ENCODE measurements around the gene TP73.

The TP73 gene

GRCh38 chr1:3783651-3784474 is 131.5 kb downstream of the TP73 start:
- no peak for DNase-seq (ENCODE audit: low spot score)

DNA sequence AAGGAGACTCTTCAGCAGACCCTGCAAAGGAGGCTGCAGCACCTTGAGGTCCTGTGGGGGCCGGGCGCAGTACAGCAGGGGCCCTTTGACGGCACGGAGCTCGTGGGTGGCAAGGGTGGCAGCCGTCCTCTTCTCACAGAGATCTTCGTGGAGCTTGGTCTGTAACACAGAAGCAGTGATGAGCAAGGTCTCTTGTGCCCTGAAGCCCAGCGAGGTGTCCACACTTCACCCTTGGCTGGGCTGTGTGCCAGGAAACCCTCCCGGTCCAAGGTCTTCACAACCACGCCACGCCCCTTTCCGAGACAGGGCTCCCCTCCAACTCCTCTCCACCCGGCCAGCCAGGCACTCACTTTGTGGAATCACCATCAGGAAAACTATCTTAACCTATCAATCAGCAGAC is 132.7 kb downstream of the TP73 start:
- no peak for DNase-seq (ENCODE audit: low spot score)

DNA sequence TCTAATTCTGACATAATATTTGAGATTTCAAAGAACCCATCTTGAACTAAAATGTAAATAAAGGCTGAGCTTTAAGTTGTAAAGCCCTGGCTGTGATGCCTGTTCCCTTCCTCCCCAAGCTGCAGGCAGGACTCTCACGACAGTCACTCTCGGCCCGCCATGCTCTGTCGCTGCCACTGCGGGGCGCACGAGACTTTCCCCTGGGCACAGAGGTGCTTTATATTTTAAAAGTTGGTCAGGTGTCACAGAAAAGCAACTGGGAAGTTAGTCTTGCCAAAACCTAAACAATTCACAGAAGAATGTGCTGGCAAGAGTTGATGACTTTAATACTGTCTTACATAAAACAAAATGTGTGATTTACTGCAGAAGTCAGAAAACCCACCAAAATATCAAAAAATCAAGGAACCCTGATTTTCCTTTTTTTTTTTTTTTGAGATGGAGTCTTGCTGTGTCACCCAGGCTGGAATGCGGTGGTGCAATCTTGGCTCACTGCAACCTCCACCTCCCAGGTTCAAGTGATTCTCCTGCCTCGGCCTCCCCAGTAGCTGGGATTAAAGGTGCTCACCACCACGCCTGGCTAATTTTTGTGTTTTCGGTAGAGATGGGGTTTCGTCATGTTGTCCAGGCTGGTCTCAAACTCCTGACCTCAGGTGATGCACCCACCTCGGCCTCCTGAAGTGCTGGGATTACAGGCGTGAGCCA is 133.3 kb downstream of the TP73 start:
- no peak for DNase-seq (ENCODE audit: low spot score)
